ENCODE measurements around the gene PLK3. TPM values are rescaled to one million over a fixed set of nuclear protein-coding genes. Genes with fewer than 3 reads are reported as not detected.

Gene PLK3
- total and polyA plus RNA-seq, 12 donors, result 4.4 to 51.8 (median 17.1) TPM

GRCh38 chr1:44803312-44804095 is 3.3 kb downstream of the PLK3 start:
- peak overlapping the region in 2 of 5 donors; percentile 37 to 80 for H3K27ac ChIP-seq
- WGBS, 4 donors, result 74 to 87% (median 82%) methylated on average over 4 to 13 of the region's 13 CpGs
- H3K9me3 ChIP-seq (replicated peaks in 1 of 3), result no peaks in the 10 kb centered on the region
- peak in 5 of 7 donors; percentile 20 to 56 (median 31) for DNase-seq
- TF ChIP-seq POLR2A (IDR thresholded peaks at IDR 0.05) (no peak), CTCF (IDR thresholded peaks at IDR 0.05) (no peak)
- H3K4me3 ChIP-seq, result no peak overlapping the region
- intact Hi-C loops (cut with DNase I), result no loop called here
- H3K36me3 ChIP-seq (replicated peaks in 1 of 2), result peaks cover 0 to 40% of the 10 kb centered on the region in 2 donors
- peaks cover 31 to 53% of the 10 kb centered on the region in 2 donors for H3K4me1 ChIP-seq (replicated peaks in 1 of 2)
- H3K27me3 ChIP-seq, result no peaks in the 10 kb centered on the region

- no peak for TF ChIP-seq POLR2A (IDR thresholded peaks at IDR 0.05)
- TF ChIP-seq CTCF (IDR thresholded peaks at IDR 0.05), result no peak
- intact Hi-C loops (cut with DNase I), result no loop called here
- H3K36me3 ChIP-seq (replicated peaks in 1 of 2), result peaks cover 0 to 40% of the 10 kb centered on the region in 2 donors
- no peaks in the 10 kb centered on the region for H3K9me3 ChIP-seq (replicated peaks in 1 of 3)
- peaks cover 50 to 68% of the 10 kb centered on the region in 2 donors for H3K4me1 ChIP-seq (replicated peaks in 1 of 2)
- peak overlapping the region in 4 of 5 donors; percentile 96 to 100 (median 99) for H3K27ac ChIP-seq
- H3K4me3 ChIP-seq, result no peak overlapping the region
- peak in 3 of 7 donors; percentile 17 to 54 (median 24) for DNase-seq
- no peaks in the 10 kb centered on the region for H3K27me3 ChIP-seq
- 93 to 95% (median 94%) methylated on average over 7 to 20 of the region's 20 CpGs for WGBS, 4 donors
Measured at GRCh38 chr1:44805311-44806024, 5.3 kb downstream of the PLK3 start.

- Histone ChIP-seq H3K4me1 (replicated peaks in 1 of 2) (peaks cover 53 to 75% of the 10 kb centered on the region in 2 donors), H3K9me3 (replicated peaks in 1 of 3) (no peaks in the 10 kb centered on the region), H3K27me3 (no peaks in the 10 kb centered on the region), H3K36me3 (replicated peaks in 1 of 2) (peaks cover 0 to 40% of the 10 kb centered on the region in 2 donors), H3K27ac (peak overlapping the region; percentile 96 to 100 (median 99)), H3K4me3 (peak overlapping the region in 1 of 4 donors; percentile 6)
- TF ChIP-seq POLR2A (IDR thresholded peaks at IDR 0.05) (no peak), CTCF (IDR thresholded peaks at IDR 0.05) (no peak)
- intact Hi-C loops (cut with DNase I), result no loop called here
- 85 to 90% (median 88%) methylated on average over 35 to 70 of the region's 70 CpGs for WGBS, 4 donors
- DNase-seq, result peak in 3 of 7 donors; percentile 36 to 59 (median 45)
Measured at GRCh38 chr1:44806025-44806703, 6.0 kb downstream of the PLK3 start.

All from adrenal gland (tissue), 12 donors.